SK-N-SH (cell line): Measurements from ENCODE around the gene PIEZO2.

Source experiments
- CTCF ChIP-seq: fragments of 200-600 bp; sonication (generic); IDR thresholded peaks from 2 replicates; pipeline ENCODE4 v1.6.1; 2017; ENCODE audit warnings: antibody characterized with exemption, mild to moderate bottlenecking, moderate library complexity
- ELF1 ChIP-seq: IDR thresholded peaks from 2 replicates; pipeline ENCODE4 v1.4.0; 2012
- EP300 ChIP-seq, 2 experiments: IDR thresholded peaks; 2 replicates each; pipeline versions ENCODE4 v1.4.0 to v1.6.1; 2012; ENCODE audit warnings: borderline replicate concordance in 1 of 2, low read depth in 1 of 2, low read length in 1 of 2
- EZH2phosphoT487 ChIP-seq: fragments of 200-600 bp; sonication (generic); IDR thresholded peaks from 2 replicates; pipeline ENCODE4 v1.6.1; 2017; ENCODE audit warnings: low read depth, mixed run types, mild to moderate bottlenecking, antibody characterized with exemption, moderate library complexity, borderline replicate concordance
- JUND ChIP-seq: IDR thresholded peaks from 2 replicates; pipeline ENCODE4 v1.4.0; 2012
- POLR2AphosphoS5 ChIP-seq: IDR thresholded peaks from 2 replicates; pipeline ENCODE4 v1.6.1; 2012; ENCODE audit warnings: low read depth, low read length
- RAD21 ChIP-seq: IDR thresholded peaks from 2 replicates; pipeline ENCODE4 v1.6.1; 2012; ENCODE audit warnings: mild to moderate bottlenecking, low read length
- USF2 ChIP-seq: fragments of 150-350 bp; IDR thresholded peaks from 2 replicates; pipeline ENCODE4 v1.6.1; 2017; ENCODE audit warnings: antibody characterized with exemption, low read length, low read depth, borderline replicate concordance
- TF ChIP-seq, protein P1 (sequence below): IDR thresholded peaks from 2 replicates; pipeline ENCODE4 v1.4.0; 2012; ENCODE audit warnings: low read depth

- TF ChIP-seq CTCF (no peak), EP300 (IDR thresholded peaks at IDR 0.05; ENCODE audit: borderline replicate concordance in 1 of 2, low read depth in 1 of 2, low read length in 1 of 2) (no peak), EZH2phosphoT487 (no peak), JUND (no peak), POLR2AphosphoS5 (no peak), RAD21 (no peak), ELF1 (no peak), USF2 (no peak)
- TF ChIP-seq, protein P1, sequence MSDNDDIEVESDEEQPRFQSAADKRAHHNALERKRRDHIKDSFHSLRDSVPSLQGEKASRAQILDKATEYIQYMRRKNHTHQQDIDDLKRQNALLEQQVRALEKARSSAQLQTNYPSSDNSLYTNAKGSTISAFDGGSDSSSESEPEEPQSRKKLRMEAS, result no peak
Observed at GRCh38 chr18:10878703-10879102, 270.7 kb downstream of the PIEZO2 start.
